Epidermal melanocyte (primary cell): ENCODE measurements around the gene DAP3.
A peak's percentile ranks its signal among the peaks of the same experiment; 100 is the strongest.
"Not testable (repeated sequence)": the region's sequence is repeated elsewhere in the genome, so short reads cannot be mapped to it uniquely, and the experiment has no call there.

Experiments used
- DNase-seq: peaks from one replicate; pipeline ENCODE4 v3.0.0; 2011; ENCODE audit warnings: low spot score; ENCODE audit not compliant: insufficient read length

Gene DAP3

GRCh38 chr1:155717041-155717440 lies 28.1 kb downstream of the DAP3 start:
- DNase-seq: no peak

- not testable (repeated sequence) for DNase-seq
Measured at GRCh38 chr1:155718524-155719115, 29.7 kb downstream of the DAP3 start.

GRCh38 chr1:155719703-155720102 lies 30.8 kb downstream of the DAP3 start:
- no peak for DNase-seq

- DNase-seq: no peak
Measured at GRCh38 chr1:155725142-155725541, 36.3 kb downstream of the DAP3 start.

GRCh38 chr1:155729031-155729898 lies 40.4 kb downstream of the DAP3 start:
- peak; percentile 23 for DNase-seq

- DNase-seq: no peak
Measured at GRCh38 chr1:155740995-155741394, 52.1 kb downstream of the DAP3 start.

- no peak for DNase-seq
Measured at GRCh38 chr1:155741908-155742307, 53.0 kb downstream of the DAP3 start.

- no peak for DNase-seq
Measured at GRCh38 chr1:155744711-155745283, 55.9 kb downstream of the DAP3 start.

GRCh38 chr1:155745284-155746228 lies 56.7 kb downstream of the DAP3 start:
- DNase-seq: peak; percentile 53

- not testable (repeated sequence) for DNase-seq
Measured at GRCh38 chr1:155747586-155747985, 58.7 kb downstream of the DAP3 start.

- DNase-seq: not testable (repeated sequence)
Measured at GRCh38 chr1:155748141-155748540, 59.2 kb downstream of the DAP3 start.

- not testable (repeated sequence) for DNase-seq
Measured at GRCh38 chr1:155759017-155759416, 70.1 kb downstream of the DAP3 start.

GRCh38 chr1:155759966-155760630 lies 71.2 kb downstream of the DAP3 start:
- DNase-seq: no peak

GRCh38 chr1:155760751-155761475 lies 72.0 kb downstream of the DAP3 start:
- DNase-seq: no peak

GRCh38 chr1:155761736-155762405 lies 73.0 kb downstream of the DAP3 start:
- DNase-seq: no peak

- DNase-seq: not testable (repeated sequence)
Measured at GRCh38 chr1:155763090-155763815, 74.4 kb downstream of the DAP3 start.

GRCh38 chr1:155763989-155764388 lies 75.1 kb downstream of the DAP3 start:
- DNase-seq: not testable (repeated sequence)

- DNase-seq: not testable (repeated sequence)
Measured at GRCh38 chr1:155767399-155767989, 78.6 kb downstream of the DAP3 start.
